Panc1 (cell line): ENCODE results near the gene TKT. TPM values are rescaled to one million over a fixed set of nuclear protein-coding genes. Genes with fewer than 3 reads are reported as not detected.

Source experiments
- ATAC-seq: fragments of 200-7000 bp; cut with Tn5 transposase; 2 replicates; pipeline ENCODE4 v1.9.1; 2020; ENCODE audit warnings: mild to moderate bottlenecking, moderate library complexity
- BruUV-seq: library from RNA; stranded (reverse); fragments of 400-500 nt; replicated peaks from 2 replicates; lab custom pipeline; 2021; lab: Mats Ljungman, UMichigan
- CTCF ChIA-PET: fragments of 300-600 bp; sonication (Branson Sonifier 250); formaldehyde crosslinking; loops from one replicate; lab custom pipeline; 2022; ENCODE audit warnings: antibody characterized with exemption; lab: Charles Lee
- POLR2A ChIA-PET: fragments of 300-600 bp; sonication (Branson Sonifier 250); formaldehyde crosslinking; loops from one replicate; lab custom pipeline; 2022; ENCODE audit warnings: antibody characterized with exemption; lab: Charles Lee
- DNase-seq: peaks from one replicate; pipeline ENCODE4 v3.0.0-alpha.2; 2010; ENCODE audit warnings: low read depth, low spot score
- H3K27ac ChIP-seq: 2 replicates; pipeline ENCODE4 v1.5.1; 2011; ENCODE audit warnings: mild to moderate bottlenecking, low read length, inconsistent platforms
- H3K27me3 ChIP-seq: fragments of 200-500 bp; sonication (Bioruptor generic); 2 replicates; pipeline ENCODE4 v1.6.0; 2014; ENCODE audit warnings: low read length, inconsistent platforms; ENCODE audit not compliant: control insufficient read depth, insufficient read depth
- H3K36me3 ChIP-seq: fragments of 200-500 bp; sonication (Bioruptor generic); 2 replicates; pipeline ENCODE4 v1.5.1; 2014; ENCODE audit warnings: inconsistent platforms, mild to moderate bottlenecking, low read length, moderate library complexity; ENCODE audit not compliant: control insufficient read depth, insufficient read depth
- H3K4me1 ChIP-seq: 2 replicates; pipeline ENCODE4 v1.5.1; 2011; ENCODE audit warnings: inconsistent platforms, mild to moderate bottlenecking, low read length, moderate library complexity; ENCODE audit not compliant: control insufficient read depth, insufficient read depth
- H3K4me3 ChIP-seq, 2 experiments: 2 replicates each; pipeline ENCODE4 v1.5.1; 2011 to 2012; ENCODE audit warnings: low read depth in 2 of 2, low read length in 2 of 2, mild to moderate bottlenecking in 2 of 2, inconsistent platforms in 1 of 2, moderate library complexity in 1 of 2
- H3K9me3 ChIP-seq: fragments of 200-500 bp; sonication (Bioruptor generic); 2 replicates; pipeline ENCODE4 v1.5.1; 2014; ENCODE audit warnings: low read depth, mild to moderate bottlenecking, inconsistent platforms, low read length, moderate library complexity; ENCODE audit not compliant: control insufficient read depth, insufficient read depth
- CTCF ChIP-seq: fragments of 450-650 bp; IDR thresholded peaks from 2 replicates; pipeline ENCODE4 v1.5.1; 2017; ENCODE audit warnings: mild to moderate bottlenecking
- POLR2AphosphoS5 ChIP-seq: IDR thresholded peaks from 2 replicates; pipeline ENCODE4 v1.6.1; 2012; ENCODE audit warnings: mild to moderate bottlenecking, low read depth, low read length, moderate library complexity
- REST ChIP-seq, 2 experiments: IDR thresholded peaks; 2 replicates each; pipeline ENCODE4 v1.6.1; 2011 to 2012; ENCODE audit warnings: low read depth in 2 of 2, control low read depth in 1 of 2, low read length in 1 of 2, mild to moderate bottlenecking in 1 of 2, moderate library complexity in 1 of 2; ENCODE audit not compliant: insufficient read depth in 1 of 2
- SIN3A ChIP-seq: IDR thresholded peaks from 2 replicates; pipeline ENCODE4 v1.6.1; 2012; ENCODE audit warnings: low read depth, mild to moderate bottlenecking, low read length, moderate library complexity, borderline replicate concordance; ENCODE audit not compliant: insufficient read depth
- TCF7L2 ChIP-seq: IDR thresholded peaks from 2 replicates; pipeline ENCODE4 v1.6.1; 2011; ENCODE audit warnings: mild to moderate bottlenecking, low read depth, low read length, inconsistent platforms
- in situ Hi-C: cut with HindIII; loops from 2 replicates; pipeline ENCODE4 v1.10.0; 2016; ENCODE audit warnings: low sequenced_read_pairs, low pct_unique_long_range_greater_than_20kb
- intact Hi-C: fragments of 100-400 bp; cut with micrococcal nuclease; formaldehyde crosslinking; loops from one replicate; pipeline ENCODE4 v1.10.0; 2022; ENCODE audit not compliant: unreplicated experiment
- total RNA-seq: library from RNA; stranded (reverse); gene quantifications from one replicate; pipeline ENCODE4 v1.2.1, GENCODE V29; 2021; ENCODE audit not compliant: unreplicated experiment

The TKT gene
- total RNA-seq, 1 experiment from 2014 or later: 338 TPM

GRCh38 chr3:53198256-53198977 lies 57.4 kb downstream of the TKT start:
- Histone ChIP-seq H3K4me1 (peaks cover 3% of the 10 kb centered on the region; the same call in 1 of the 2 replicates), H3K27ac (no peak overlapping the region), H3K4me3 (no peak overlapping the region), H3K36me3 (no peaks in the 10 kb centered on the region), H3K27me3 (no peaks in the 10 kb centered on the region), H3K9me3 (no peaks in the 10 kb centered on the region)
- ChIA-PET POLR2A (no interaction called here), CTCF (no interaction called here)
- in situ Hi-C loops (no loop called here), intact Hi-C loops (no loop called here)
- DNase-seq (no peak), ATAC-seq (0 out of 2 replicates have a peak, but pooled peaks have one; percentile 36)
- TF ChIP-seq CTCF (peak; percentile 39), SIN3A (no peak)
- no TSS peak for BruUV-seq

- Histone ChIP-seq H3K36me3 (no peaks in the 10 kb centered on the region), H3K27ac (no peak overlapping the region), H3K4me1 (peaks cover 3% of the 10 kb centered on the region; the same call in 1 of the 2 replicates), H3K9me3 (no peaks in the 10 kb centered on the region), H3K27me3 (no peaks in the 10 kb centered on the region), H3K4me3 (no peak overlapping the region)
- ATAC-seq: no peak
- in situ Hi-C loops (no loop called here), intact Hi-C loops (loop anchor here (2.0 kb wide), 1 partner anchor 62 kb away; no protein-coding TSS in a partner anchor)
- CTCF ChIA-PET: interaction anchor here (0.6 to 2.0 kb wide), 3 partner anchors 24 to 82 kb away, joined by 5 to 10 read pairs (median 9); no protein-coding TSS in a partner anchor
- BruUV-seq: no TSS peak
- TF ChIP-seq POLR2AphosphoS5: no peak
- TF ChIP-seq SIN3A: no peak
- no peak for TF ChIP-seq TCF7L2
- TF ChIP-seq CTCF: no peak
- no peak for TF ChIP-seq REST (IDR thresholded peaks at IDR 0.05; ENCODE audit: insufficient read depth in 1 of 2, low read depth in 2 of 2, low read length in 1 of 2)
- POLR2A ChIA-PET: no interaction called here
- no peak for DNase-seq
Observed at GRCh38 chr3:53196575-53197407, 59.0 kb downstream of the TKT start.
